Measurements from ENCODE around the gene ABTB1. TPM values are rescaled to one million over a fixed set of nuclear protein-coding genes. Genes with fewer than 3 reads are reported as not detected.

Gene ABTB1
- total RNA-seq, 1 donor from 2014 or later, result 5.8 TPM

DNA sequence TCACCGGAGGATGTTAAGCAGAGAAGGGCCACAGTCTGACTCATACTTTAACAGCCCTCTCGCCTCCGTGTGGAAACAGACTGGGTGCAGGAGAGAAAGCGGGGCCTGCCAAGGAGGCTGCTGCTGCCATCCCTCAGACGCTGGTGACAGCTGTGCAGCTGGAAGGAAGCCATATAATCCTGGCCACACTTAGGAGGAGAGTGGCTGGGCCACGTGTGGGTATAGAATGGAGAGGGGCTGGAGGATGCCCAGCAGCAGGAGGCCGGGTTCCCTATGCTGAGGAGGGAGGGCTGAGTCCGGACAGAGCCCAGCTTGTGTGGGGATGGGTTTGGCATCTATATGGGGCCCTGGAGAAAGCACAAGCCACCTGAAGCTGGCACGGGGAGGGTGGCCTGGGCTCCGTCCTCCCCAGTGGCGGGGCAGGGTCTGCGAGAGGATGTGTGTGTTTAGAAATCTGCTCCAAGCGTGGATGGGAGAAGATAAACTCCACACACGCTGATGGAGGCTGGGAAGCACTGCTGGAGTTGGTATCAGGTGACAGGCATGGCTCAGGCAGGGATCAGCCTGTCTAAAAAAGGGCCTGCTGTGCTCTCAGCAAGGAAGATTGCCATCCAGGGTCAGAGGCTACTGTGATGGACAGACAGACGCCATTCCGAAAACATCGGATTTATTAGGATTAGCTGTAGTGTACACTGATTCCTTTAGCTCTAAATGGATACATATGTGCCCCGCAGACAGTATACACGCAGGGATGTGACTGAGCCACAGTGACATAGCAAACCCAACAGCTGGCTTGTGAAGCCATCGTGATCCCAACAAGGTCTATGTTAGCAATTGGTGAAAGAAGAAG is 15.9 kb downstream of the ABTB1 start:
- Histone ChIP-seq H3K36me3 (ENCODE audit: control insufficient read depth, insufficient read depth, low read length) (peaks cover 2% of the 10 kb centered on the region), H3K4me3 (ENCODE audit: low read depth, low read length) (no peak overlapping the region), H3K27me3 (ENCODE audit: control insufficient read depth, insufficient read depth, low read length) (no peaks in the 10 kb centered on the region)
- TF ChIP-seq, protein P1, sequence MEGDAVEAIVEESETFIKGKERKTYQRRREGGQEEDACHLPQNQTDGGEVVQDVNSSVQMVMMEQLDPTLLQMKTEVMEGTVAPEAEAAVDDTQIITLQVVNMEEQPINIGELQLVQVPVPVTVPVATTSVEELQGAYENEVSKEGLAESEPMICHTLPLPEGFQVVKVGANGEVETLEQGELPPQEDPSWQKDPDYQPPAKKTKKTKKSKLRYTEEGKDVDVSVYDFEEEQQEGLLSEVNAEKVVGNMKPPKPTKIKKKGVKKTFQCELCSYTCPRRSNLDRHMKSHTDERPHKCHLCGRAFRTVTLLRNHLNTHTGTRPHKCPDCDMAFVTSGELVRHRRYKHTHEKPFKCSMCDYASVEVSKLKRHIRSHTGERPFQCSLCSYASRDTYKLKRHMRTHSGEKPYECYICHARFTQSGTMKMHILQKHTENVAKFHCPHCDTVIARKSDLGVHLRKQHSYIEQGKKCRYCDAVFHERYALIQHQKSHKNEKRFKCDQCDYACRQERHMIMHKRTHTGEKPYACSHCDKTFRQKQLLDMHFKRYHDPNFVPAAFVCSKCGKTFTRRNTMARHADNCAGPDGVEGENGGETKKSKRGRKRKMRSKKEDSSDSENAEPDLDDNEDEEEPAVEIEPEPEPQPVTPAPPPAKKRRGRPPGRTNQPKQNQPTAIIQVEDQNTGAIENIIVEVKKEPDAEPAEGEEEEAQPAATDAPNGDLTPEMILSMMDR (IDR thresholded peaks at IDR 0.05; ENCODE audit: insufficient read depth, low read length, severe bottlenecking), result no peak
- DNase-seq (ENCODE audit: low read depth) (no peak), FAIRE-seq (no peak)

DNA sequence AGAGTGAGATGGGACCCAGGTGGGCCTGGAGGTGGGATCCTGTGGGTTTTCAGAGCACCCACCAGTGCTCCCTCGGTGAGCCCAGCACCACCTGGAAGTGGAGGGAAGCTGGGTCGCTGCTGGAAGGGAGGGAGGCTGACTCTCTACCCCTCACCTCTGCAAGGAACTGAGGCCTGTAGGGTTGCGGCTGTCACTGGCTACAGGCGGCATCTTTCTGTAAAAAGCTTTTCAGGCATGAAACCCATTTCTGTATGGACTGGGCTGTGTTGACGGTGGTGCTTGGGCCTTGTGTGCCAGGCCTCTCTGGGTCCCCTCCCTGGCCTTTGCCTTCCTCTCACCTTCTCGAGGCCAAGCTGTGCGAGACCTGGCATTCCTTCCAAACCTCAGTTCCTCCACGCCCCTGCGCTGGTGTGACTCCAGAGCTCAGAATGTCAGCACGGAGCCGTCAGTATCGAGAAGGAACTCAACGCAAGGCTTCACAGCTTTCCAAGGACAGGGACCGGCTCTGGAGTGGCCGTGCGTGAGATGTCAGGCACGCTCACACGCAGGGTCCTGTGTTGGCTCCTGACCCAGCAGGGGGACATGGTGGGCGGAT is 16.6 kb downstream of the ABTB1 start:
- Histone ChIP-seq H3K4me3 (ENCODE audit: low read depth, low read length) (no peak overlapping the region), H3K27me3 (ENCODE audit: control insufficient read depth, insufficient read depth, low read length) (no peaks in the 10 kb centered on the region), H3K36me3 (ENCODE audit: control insufficient read depth, insufficient read depth, low read length) (peaks cover 2% of the 10 kb centered on the region)
- TF ChIP-seq, protein P1 (IDR thresholded peaks at IDR 0.05; ENCODE audit: insufficient read depth, low read length, severe bottlenecking), result no peak
- DNase-seq (ENCODE audit: low read depth) (no peak), FAIRE-seq (no peak)

DNA sequence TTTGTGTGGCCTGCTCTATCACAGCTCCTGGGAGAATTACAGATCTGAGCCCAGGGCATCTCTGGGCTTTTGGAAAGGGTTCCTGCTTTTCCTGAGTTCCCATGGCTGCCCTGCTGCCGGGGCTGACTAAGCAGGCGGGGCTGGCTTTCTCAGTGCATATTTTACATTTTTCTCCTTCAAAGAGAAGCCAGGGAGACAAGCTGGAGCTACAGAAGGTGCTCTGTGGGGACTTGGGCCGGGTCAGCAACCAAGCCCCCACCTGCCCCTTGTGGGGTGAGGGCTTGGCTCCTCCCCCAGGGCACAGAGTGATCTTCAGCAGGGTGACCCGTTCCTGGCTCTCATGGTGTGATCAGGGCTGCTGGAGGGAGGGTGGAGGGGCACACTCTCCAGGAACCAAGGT is 17.4 kb downstream of the ABTB1 start:
- H3K36me3 ChIP-seq (ENCODE audit: control insufficient read depth, insufficient read depth, low read length), result peaks cover 2% of the 10 kb centered on the region
- DNase-seq (ENCODE audit: low read depth), result peak; percentile 49
- no peak for FAIRE-seq

DNA sequence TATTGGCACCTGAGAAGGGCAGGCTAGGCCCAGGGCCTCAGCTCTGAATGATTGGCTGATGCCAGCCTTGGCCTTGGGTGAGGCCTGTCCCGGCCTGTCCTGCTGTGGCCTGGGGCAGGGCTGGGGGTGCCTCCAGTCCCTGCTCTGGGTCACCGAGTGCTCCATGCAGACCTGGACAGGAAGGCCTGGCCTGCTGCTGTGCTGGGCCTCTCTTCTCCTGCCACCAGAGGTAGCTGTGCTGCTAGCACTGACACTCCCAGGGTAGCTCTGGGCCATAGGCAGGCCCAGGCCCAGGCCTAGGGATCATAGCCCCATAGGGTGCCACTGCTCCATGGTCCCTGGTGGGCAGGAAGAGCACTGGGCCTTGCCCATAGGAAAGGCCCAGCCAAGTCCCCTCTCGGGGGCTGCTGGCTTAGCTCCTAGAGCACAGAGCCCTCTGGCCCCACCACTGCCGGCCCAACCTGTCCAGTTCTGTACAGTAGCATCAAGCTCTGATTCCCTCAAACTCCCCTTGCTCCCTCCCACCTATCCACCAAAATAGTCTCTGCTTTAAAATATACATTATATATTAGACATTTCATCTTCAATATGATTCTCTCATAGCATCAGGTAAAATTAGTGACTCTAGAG is 18.2 kb downstream of the ABTB1 start:
- TF ChIP-seq, protein P1 (IDR thresholded peaks at IDR 0.05; ENCODE audit: insufficient read depth, low read length, severe bottlenecking), result peak; percentile 96
- H3K36me3 ChIP-seq (ENCODE audit: control insufficient read depth, insufficient read depth, low read length), result peaks cover 2% of the 10 kb centered on the region
- FAIRE-seq (no peak), DNase-seq (ENCODE audit: low read depth) (peak; percentile 55)
- no peaks in the 10 kb centered on the region for H3K27me3 ChIP-seq (ENCODE audit: control insufficient read depth, insufficient read depth, low read length)
- no peak overlapping the region for H3K4me3 ChIP-seq (ENCODE audit: low read depth, low read length)

More for the DNA sequence above, 17.4 kb downstream of the ABTB1 start:
- Histone ChIP-seq H3K4me3 (ENCODE audit: low read depth, low read length) (no peak overlapping the region), H3K27me3 (ENCODE audit: control insufficient read depth, insufficient read depth, low read length) (no peaks in the 10 kb centered on the region)
- TF ChIP-seq, protein P1 (IDR thresholded peaks at IDR 0.05; ENCODE audit: insufficient read depth, low read length, severe bottlenecking), result no peak

DNA sequence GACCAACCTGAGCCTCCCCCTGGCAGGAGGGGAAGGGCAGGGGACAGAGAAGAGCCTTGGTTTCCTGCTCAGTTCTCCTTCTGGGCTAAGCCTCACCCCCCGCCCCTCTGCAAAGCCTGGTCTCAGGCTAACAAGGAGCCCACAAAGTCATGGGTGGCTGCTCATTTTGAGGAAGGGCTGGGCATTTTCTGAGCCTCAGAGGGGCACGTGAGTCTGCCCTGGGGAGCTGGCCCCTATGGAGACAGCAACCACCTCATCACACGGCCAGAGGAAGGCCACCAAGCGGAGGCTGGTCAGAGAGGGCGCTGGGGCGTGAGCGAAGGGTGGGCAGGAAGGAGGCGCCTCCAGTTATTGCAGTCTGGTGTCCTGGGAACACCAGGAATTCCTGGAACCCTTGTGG is 18.7 kb downstream of the ABTB1 start:
- H3K4me3 ChIP-seq (ENCODE audit: low read depth, low read length), result no peak overlapping the region
- no peak for DNase-seq (ENCODE audit: low read depth)
- TF ChIP-seq, protein P1 (IDR thresholded peaks at IDR 0.05; ENCODE audit: insufficient read depth, low read length, severe bottlenecking), result no peak
- FAIRE-seq, result no peak
- peaks cover 2% of the 10 kb centered on the region for H3K36me3 ChIP-seq (ENCODE audit: control insufficient read depth, insufficient read depth, low read length)
- H3K27me3 ChIP-seq (ENCODE audit: control insufficient read depth, insufficient read depth, low read length), result no peaks in the 10 kb centered on the region
